ENCODE measurements around the gene CLDND2.
A peak's percentile ranks its signal among the peaks of the same experiment; 100 is the strongest.

The CLDND2 gene

GRCh38 chr19:51327066-51328001 lies 41.5 kb downstream of the CLDND2 start:
- peak; percentile 26 to 28 for DNase-seq

DNA sequence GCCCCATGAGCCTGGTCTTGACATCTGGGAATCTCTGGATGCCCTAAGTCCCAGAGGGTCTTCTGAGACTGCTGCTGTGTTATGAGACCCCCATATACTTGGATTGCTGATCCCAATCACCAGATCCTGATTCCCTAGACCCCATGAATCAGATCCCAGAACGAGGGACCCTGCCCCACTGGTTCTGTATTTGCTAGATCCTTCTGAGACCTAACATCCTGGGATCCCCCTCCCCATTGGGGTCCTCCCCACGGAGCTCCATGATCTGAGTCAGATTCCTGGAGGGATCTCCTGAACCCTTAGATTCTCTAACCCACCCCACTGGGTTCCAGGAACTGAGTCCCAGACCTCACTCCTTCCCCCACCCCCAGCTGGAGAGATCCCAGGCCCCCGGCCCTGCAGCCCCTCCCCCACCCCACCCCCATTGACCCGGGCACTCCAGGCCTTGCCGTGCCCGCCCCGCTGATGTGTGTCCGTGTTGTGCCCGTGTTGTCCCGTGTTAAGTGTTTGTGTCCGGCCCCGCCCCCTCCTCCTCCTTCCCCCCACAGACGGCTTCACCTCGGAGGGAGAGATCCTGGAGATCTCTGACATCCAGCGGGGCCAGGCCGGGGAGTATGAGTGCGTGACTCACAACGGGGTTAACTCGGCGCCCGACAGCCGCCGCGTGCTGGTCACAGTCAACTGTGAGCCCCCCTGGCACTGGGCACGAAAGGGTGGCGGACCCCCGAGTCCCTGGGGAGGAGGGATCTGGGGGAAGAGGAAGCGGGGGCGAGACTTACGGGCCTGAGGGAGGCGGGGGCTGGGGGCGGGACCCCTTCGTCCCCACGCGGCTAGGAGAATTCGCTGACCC lies 42.4 kb downstream of the CLDND2 start:
- no peak for DNase-seq

- no peak for DNase-seq
These were observed 43.4 kb downstream of the CLDND2 start for GRCh38 chr19:51325161-51325976.

- no peak for DNase-seq
These were observed 44.7 kb downstream of the CLDND2 start for GRCh38 chr19:51324167-51324481.

- no peak for DNase-seq
These were observed 45.2 kb downstream of the CLDND2 start for GRCh38 chr19:51323481-51324166.

GRCh38 chr19:51321799-51322198 lies 47.0 kb downstream of the CLDND2 start:
- no peak for DNase-seq

DNA sequence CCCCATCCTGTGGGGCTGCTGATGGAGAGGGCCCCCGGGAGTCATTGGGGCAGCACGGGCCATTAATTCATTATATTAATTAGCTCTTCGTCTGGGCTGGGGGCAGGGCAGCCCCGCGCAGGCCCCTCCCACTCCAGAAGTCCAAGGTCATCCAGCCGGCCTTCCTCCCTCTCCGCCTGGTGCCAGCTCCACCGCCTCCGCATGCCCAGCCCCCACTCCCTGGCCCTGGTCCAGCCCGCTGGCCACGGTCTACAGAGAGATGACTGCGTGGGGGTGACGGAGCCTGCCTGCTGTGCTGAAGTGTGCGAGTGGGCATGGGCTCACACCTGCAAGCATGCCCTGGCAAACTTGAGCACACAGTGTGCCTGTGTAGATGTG lies 48.5 kb downstream of the CLDND2 start:
- DNase-seq, result no peak

- no peak for DNase-seq
These were observed 49.0 kb downstream of the CLDND2 start for GRCh38 chr19:51319649-51320279.

GRCh38 chr19:51318687-51319648 lies 49.8 kb downstream of the CLDND2 start:
- DNase-seq, result no peak

- DNase-seq, result no peak
These were observed 50.8 kb downstream of the CLDND2 start for GRCh38 chr19:51317968-51318367.

- DNase-seq, result no peak
These were observed 51.4 kb downstream of the CLDND2 start for GRCh38 chr19:51317376-51317775.

Measured in activated CD4-positive, alpha-beta T cell treated with anti-CD3 and anti-CD28 coated beads for 4 hours (primary cell).